ENCODE measurements around the gene GPR55. TPM values are rescaled to one million over a fixed set of nuclear protein-coding genes. Genes with fewer than 3 reads are reported as not detected.

GPR55 gene
- polyA plus RNA-seq, 1 donor (not counting 4 experiments of a cell fraction or from before 2014, with no cell fraction given), result not detected

DNA sequence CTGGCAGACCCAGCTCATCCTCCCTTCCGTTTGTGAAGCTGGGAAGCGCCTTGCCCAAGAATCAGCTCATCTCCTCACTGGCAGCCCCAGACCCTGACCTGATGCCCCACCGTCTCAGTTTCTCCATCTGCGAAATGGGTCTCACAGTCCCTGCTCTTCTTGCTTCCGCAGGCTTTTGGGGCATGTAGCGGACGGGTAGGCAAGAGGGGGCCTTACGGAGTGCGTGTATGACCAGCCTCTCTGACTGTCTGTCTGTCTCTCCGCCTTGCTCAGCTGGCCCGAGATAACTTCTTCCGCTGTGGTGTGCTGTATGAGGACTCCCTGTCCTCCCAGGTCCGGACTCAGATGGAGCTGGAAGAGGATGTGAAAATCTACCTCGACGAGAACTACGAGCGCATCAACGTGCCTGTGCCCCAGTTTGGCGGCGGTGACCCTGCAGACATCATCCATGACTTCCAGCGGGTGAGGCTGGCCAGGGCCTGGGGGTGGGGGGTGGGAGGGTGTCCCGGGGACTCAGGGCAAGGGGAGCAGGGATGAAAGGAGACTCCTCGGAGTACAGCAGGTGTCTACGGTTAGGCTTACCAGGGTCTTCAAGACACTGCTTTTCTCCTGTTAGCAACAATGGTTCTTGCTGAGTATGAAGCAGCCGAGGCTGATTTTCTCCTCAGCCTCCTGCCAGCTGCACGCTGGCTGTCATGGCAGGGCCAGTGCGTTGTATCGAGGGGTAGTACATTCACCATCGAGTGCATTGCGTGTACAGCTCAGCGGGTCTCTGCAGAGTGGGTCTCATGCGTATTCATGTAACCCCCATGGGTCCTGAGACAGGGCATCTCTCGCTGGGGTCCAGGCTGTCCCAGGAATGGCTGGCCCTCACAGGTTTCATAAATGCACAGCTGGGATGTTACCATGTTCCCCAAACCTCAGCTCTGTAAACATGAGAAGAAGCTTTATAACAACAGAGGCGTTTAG is 49.4 kb downstream of the GPR55 start:
- dilution Hi-C loops (cut with MboI; ENCODE audit: extremely low pct_ligation_motif_present, low sequenced_read_pairs), result no loop called here
- no peak overlapping the region for H2AFZ ChIP-seq (ENCODE audit: control insufficient read depth, low read length)
- no peak for FAIRE-seq
- TF ChIP-seq, protein P1, sequence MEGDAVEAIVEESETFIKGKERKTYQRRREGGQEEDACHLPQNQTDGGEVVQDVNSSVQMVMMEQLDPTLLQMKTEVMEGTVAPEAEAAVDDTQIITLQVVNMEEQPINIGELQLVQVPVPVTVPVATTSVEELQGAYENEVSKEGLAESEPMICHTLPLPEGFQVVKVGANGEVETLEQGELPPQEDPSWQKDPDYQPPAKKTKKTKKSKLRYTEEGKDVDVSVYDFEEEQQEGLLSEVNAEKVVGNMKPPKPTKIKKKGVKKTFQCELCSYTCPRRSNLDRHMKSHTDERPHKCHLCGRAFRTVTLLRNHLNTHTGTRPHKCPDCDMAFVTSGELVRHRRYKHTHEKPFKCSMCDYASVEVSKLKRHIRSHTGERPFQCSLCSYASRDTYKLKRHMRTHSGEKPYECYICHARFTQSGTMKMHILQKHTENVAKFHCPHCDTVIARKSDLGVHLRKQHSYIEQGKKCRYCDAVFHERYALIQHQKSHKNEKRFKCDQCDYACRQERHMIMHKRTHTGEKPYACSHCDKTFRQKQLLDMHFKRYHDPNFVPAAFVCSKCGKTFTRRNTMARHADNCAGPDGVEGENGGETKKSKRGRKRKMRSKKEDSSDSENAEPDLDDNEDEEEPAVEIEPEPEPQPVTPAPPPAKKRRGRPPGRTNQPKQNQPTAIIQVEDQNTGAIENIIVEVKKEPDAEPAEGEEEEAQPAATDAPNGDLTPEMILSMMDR (optimal IDR thresholded peaks at IDR 0.05 in 1 of 3, IDR thresholded peaks at IDR 0.05 in 1 of 3, conservative IDR thresholded peaks at IDR 0.05 in 1 of 3; ENCODE audit: extremely low read depth in 1 of 3, insufficient read depth in 2 of 3, low read length in 3 of 3), result no peak
- TF ChIP-seq EZH2 (IDR thresholded peaks at IDR 0.05; ENCODE audit: low read length), result no peak
- H3K9me3 ChIP-seq (ENCODE audit: control insufficient read depth, low read depth, low read length), result no peaks in the 10 kb centered on the region
- DNase-seq (ENCODE audit: low read depth, low spot score), result no peak
- H3K9me1 ChIP-seq (ENCODE audit: control insufficient read depth, extremely low read depth, insufficient read depth, low read length), result no peaks in the 10 kb centered on the region
- H4K20me1 ChIP-seq (ENCODE audit: control insufficient read depth, extremely low read depth, insufficient read depth, low read length), result no peaks in the 10 kb centered on the region
- no peaks in the 10 kb centered on the region for H3K36me3 ChIP-seq (ENCODE audit: control insufficient read depth in 2 of 2, extremely low read depth in 1 of 2, insufficient read depth in 2 of 2, low read length in 2 of 2)
- no peak overlapping the region for H3K4me2 ChIP-seq (ENCODE audit: control insufficient read depth, extremely low read depth, insufficient read depth, low read depth, low read length)
- H3K9ac ChIP-seq (ENCODE audit: control insufficient read depth, extremely low read depth, insufficient read depth, low read length), result no peak overlapping the region
- no peak overlapping the region for H3K4me3 ChIP-seq (ENCODE audit: control insufficient read depth in 2 of 3, extremely low read depth in 1 of 3, insufficient read depth in 2 of 3, low read depth in 1 of 3, low read length in 3 of 3)
- no peaks in the 10 kb centered on the region for H3K79me2 ChIP-seq (ENCODE audit: control insufficient read depth, insufficient read depth, low read length)
- H3K27ac ChIP-seq (ENCODE audit: control insufficient read depth, insufficient read depth, low read length), result no peak overlapping the region
- no peaks in the 10 kb centered on the region for H3K27me3 ChIP-seq (ENCODE audit: control insufficient read depth, extremely low read depth, insufficient read depth, low read length)
- no peaks in the 10 kb centered on the region for H3K4me1 ChIP-seq (ENCODE audit: control insufficient read depth, extremely low read depth, insufficient read depth, low read length)

DNA sequence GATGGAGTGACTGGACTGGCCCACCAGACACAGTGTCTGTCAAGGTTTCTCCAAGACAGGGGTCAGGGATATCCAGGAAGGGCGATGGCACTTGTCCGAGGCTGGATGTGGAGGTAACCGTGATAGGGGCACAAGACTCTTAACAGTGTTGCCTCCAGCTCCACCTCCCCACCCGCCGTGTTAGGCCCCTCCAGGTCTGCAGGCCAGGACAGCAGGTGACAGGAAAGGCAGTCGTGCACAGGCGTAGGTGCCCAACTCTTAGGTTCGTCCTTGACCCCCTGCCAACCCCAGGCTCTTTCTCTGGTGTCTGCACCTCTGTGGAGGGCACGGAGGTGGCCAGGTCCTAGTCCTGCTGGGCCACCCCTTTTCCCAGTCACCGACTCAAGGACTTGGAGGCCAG is 50.2 kb downstream of the GPR55 start:
- H3K4me2 ChIP-seq (ENCODE audit: control insufficient read depth, extremely low read depth, insufficient read depth, low read depth, low read length), result no peak overlapping the region
- H3K79me2 ChIP-seq (ENCODE audit: control insufficient read depth, insufficient read depth, low read length), result no peaks in the 10 kb centered on the region
- no peaks in the 10 kb centered on the region for H3K9me3 ChIP-seq (ENCODE audit: control insufficient read depth, low read depth, low read length)
- no peak for TF ChIP-seq EZH2 (IDR thresholded peaks at IDR 0.05; ENCODE audit: low read length)
- TF ChIP-seq, protein P1 (optimal IDR thresholded peaks at IDR 0.05 in 1 of 3, IDR thresholded peaks at IDR 0.05 in 1 of 3, conservative IDR thresholded peaks at IDR 0.05 in 1 of 3; ENCODE audit: extremely low read depth in 1 of 3, insufficient read depth in 2 of 3, low read length in 3 of 3), result no peak
- H4K20me1 ChIP-seq (ENCODE audit: control insufficient read depth, extremely low read depth, insufficient read depth, low read length), result no peaks in the 10 kb centered on the region
- H3K4me1 ChIP-seq (ENCODE audit: control insufficient read depth, extremely low read depth, insufficient read depth, low read length), result no peaks in the 10 kb centered on the region
- FAIRE-seq, result no peak
- no peaks in the 10 kb centered on the region for H3K9me1 ChIP-seq (ENCODE audit: control insufficient read depth, extremely low read depth, insufficient read depth, low read length)
- no peak overlapping the region for H2AFZ ChIP-seq (ENCODE audit: control insufficient read depth, low read length)
- no peaks in the 10 kb centered on the region for H3K27me3 ChIP-seq (ENCODE audit: control insufficient read depth, extremely low read depth, insufficient read depth, low read length)
- no peak for DNase-seq (ENCODE audit: low read depth, low spot score)
- dilution Hi-C loops (cut with MboI; ENCODE audit: extremely low pct_ligation_motif_present, low sequenced_read_pairs), result no loop called here
- H3K9ac ChIP-seq (ENCODE audit: control insufficient read depth, extremely low read depth, insufficient read depth, low read length), result no peak overlapping the region
- no peak overlapping the region for H3K27ac ChIP-seq (ENCODE audit: control insufficient read depth, insufficient read depth, low read length)
- H3K36me3 ChIP-seq (ENCODE audit: control insufficient read depth in 2 of 2, extremely low read depth in 1 of 2, insufficient read depth in 2 of 2, low read length in 2 of 2), result no peaks in the 10 kb centered on the region
- no peak overlapping the region for H3K4me3 ChIP-seq (ENCODE audit: control insufficient read depth in 2 of 3, extremely low read depth in 1 of 3, insufficient read depth in 2 of 3, low read depth in 1 of 3, low read length in 3 of 3)
